Loucy (cell line): ENCODE measurements around the gene GTPBP1.

Source experiments
- EZH2phosphoT487 ChIP-seq: fragments of 200-600 bp; IDR thresholded peaks from 2 replicates; pipeline ENCODE4 v1.6.1; 2018; ENCODE audit warnings: antibody characterized with exemption, mild to moderate bottlenecking, moderate library complexity, borderline replicate concordance
- TF ChIP-seq, protein P1 (sequence below): fragments of 200-600 bp; sonication (generic); conservative IDR thresholded peaks from 2 replicates; pipeline ENCODE4 v1.5.1; 2014; ENCODE audit warnings: mild to moderate bottlenecking, antibody characterized with exemption, low read length

DNA sequence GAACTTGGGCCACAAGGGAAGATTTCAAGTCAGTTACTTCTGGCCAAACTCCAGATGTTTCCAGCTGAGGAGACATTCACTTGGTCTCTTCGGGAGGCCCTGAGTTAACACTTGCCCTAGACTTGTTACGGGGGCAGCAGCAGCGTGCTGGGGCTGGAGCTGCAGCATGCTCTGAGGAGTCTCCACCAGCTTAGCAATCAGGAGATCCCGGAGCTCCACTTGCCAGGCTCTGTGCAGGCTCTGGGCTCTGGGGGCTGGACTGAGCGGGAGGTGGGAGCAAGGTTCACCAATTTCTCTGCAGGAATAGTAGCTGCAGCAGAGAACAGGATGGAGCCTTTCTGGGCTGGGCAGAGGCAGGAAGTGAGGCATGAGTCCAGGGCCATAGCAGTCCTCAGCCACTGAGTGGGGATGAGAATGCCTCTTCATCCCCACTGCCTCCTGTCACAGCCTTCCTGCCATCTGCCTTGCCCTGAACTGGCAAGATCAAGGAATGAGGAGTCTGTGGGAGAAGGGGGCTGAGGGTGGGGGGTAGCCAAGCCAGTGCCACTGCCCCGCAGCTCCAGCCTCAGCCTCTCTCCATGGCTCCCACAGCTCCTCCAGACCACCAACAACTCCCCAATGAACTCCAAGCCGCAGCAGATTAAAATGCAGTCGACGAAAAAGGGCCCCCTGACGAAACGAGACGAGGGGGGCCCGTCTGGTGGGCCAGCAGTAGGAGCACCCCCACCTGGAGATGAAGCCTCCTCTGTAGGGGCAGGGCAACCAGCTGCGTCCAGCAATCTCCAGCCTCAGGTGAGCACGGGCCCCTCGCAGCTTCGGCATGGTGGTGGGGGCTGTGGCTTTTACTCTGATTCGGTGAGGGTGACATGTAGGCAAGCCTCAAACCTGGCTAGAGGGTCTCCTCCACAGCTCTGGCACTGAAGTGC is 23.4 kb downstream of the GTPBP1 start:
- TF ChIP-seq, protein P1, sequence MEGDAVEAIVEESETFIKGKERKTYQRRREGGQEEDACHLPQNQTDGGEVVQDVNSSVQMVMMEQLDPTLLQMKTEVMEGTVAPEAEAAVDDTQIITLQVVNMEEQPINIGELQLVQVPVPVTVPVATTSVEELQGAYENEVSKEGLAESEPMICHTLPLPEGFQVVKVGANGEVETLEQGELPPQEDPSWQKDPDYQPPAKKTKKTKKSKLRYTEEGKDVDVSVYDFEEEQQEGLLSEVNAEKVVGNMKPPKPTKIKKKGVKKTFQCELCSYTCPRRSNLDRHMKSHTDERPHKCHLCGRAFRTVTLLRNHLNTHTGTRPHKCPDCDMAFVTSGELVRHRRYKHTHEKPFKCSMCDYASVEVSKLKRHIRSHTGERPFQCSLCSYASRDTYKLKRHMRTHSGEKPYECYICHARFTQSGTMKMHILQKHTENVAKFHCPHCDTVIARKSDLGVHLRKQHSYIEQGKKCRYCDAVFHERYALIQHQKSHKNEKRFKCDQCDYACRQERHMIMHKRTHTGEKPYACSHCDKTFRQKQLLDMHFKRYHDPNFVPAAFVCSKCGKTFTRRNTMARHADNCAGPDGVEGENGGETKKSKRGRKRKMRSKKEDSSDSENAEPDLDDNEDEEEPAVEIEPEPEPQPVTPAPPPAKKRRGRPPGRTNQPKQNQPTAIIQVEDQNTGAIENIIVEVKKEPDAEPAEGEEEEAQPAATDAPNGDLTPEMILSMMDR: no peak
- TF ChIP-seq EZH2phosphoT487: no peak
